B cell (primary cell): Measurements from ENCODE around the gene RNASE12.

Experiments used
- CTCF ChIP-seq: fragments of 200-600 bp; IDR thresholded peaks from one replicate; pipeline ENCODE4 v1.8.0; 2022; ENCODE audit warnings: antibody characterized with exemption, mild to moderate bottlenecking
- EZH2 ChIP-seq: IDR thresholded peaks from 2 replicates; pipeline ENCODE4 v1.6.1; 2012; ENCODE audit warnings: borderline replicate concordance, low read depth, mild to moderate bottlenecking, moderate library complexity, low read length; ENCODE audit not compliant: insufficient read depth, poor library complexity, severe bottlenecking

GRCh38 chr14:20622816-20623291 lies 31.7 kb upstream of the RNASE12 start:
- no peak for TF ChIP-seq EZH2
- no peak for TF ChIP-seq CTCF
